ENCODE results near the gene FHIT.

Gene FHIT

GRCh38 chr3:59756934-59757333 is 1494.3 kb downstream of the FHIT start:
- no peaks in the 10 kb centered on the region for H3K4me1 ChIP-seq (ENCODE audit: insufficient read depth, low read length)
- no peaks in the 10 kb centered on the region for H3K9me3 ChIP-seq (ENCODE audit: low read length)
- no peak overlapping the region for H3K4me3 ChIP-seq (ENCODE audit: low read depth in 1 of 2, low read length in 2 of 2)
- no peaks in the 10 kb centered on the region for H3K36me3 ChIP-seq (ENCODE audit: insufficient read depth, low read length)
- no peak overlapping the region for H3K27ac ChIP-seq (ENCODE audit: low read depth, low read length)
- H3K9ac ChIP-seq (ENCODE audit: low read length) = no peak overlapping the region
- H3K27me3 ChIP-seq (ENCODE audit: control insufficient read depth in 1 of 2, insufficient read depth in 2 of 2, low read length in 2 of 2) = no peaks in the 10 kb centered on the region

- no peak overlapping the region for H3K9ac ChIP-seq (ENCODE audit: low read length)
- no peaks in the 10 kb centered on the region for H3K36me3 ChIP-seq (ENCODE audit: insufficient read depth, low read length)
- no peaks in the 10 kb centered on the region for H3K9me3 ChIP-seq (ENCODE audit: low read length)
- H3K4me3 ChIP-seq (ENCODE audit: low read depth in 1 of 2, low read length in 2 of 2) = no peak overlapping the region
- H3K27me3 ChIP-seq (ENCODE audit: control insufficient read depth in 1 of 2, insufficient read depth in 2 of 2, low read length in 2 of 2) = no peaks in the 10 kb centered on the region
- no peaks in the 10 kb centered on the region for H3K4me1 ChIP-seq (ENCODE audit: insufficient read depth, low read length)
- H3K27ac ChIP-seq (ENCODE audit: low read depth, low read length) = no peak overlapping the region
Measured at GRCh38 chr3:59754456-59755129, 1496.7 kb downstream of the FHIT start.

GRCh38 chr3:59753808-59754450 is 1497.3 kb downstream of the FHIT start:
- H3K4me1 ChIP-seq (ENCODE audit: insufficient read depth, low read length) = no peaks in the 10 kb centered on the region
- H3K9me3 ChIP-seq (ENCODE audit: low read length) = no peaks in the 10 kb centered on the region
- no peaks in the 10 kb centered on the region for H3K36me3 ChIP-seq (ENCODE audit: insufficient read depth, low read length)
- no peak overlapping the region for H3K9ac ChIP-seq (ENCODE audit: low read length)
- H3K27me3 ChIP-seq (ENCODE audit: control insufficient read depth in 1 of 2, insufficient read depth in 2 of 2, low read length in 2 of 2) = no peaks in the 10 kb centered on the region
- H3K4me3 ChIP-seq (ENCODE audit: low read depth in 1 of 2, low read length in 2 of 2) = no peak overlapping the region
- H3K27ac ChIP-seq (ENCODE audit: low read depth, low read length) = no peak overlapping the region

DNA sequence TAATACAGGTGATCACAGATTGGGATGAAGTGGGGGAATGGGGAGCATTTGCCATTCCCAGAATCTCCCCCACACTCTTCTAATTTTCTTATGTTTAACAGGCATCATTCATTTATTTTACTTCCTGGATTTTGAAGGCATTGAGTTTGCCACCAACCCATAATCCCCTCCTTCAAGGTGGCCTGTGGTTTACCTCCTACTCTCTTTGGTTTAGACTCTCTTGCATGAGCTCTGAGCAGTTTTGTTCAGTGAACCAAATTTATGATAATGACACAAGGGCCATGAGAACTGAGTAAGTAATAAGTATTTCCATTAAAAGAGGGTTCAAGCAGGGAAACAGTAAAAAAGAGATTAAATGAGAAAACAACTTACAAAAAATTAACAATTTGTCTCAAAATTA is 1498.3 kb downstream of the FHIT start:
- H3K9ac ChIP-seq (ENCODE audit: low read length) = no peak overlapping the region
- H3K27ac ChIP-seq (ENCODE audit: low read depth, low read length) = no peak overlapping the region
- H3K36me3 ChIP-seq (ENCODE audit: insufficient read depth, low read length) = no peaks in the 10 kb centered on the region
- no peaks in the 10 kb centered on the region for H3K4me1 ChIP-seq (ENCODE audit: insufficient read depth, low read length)
- H3K27me3 ChIP-seq (ENCODE audit: control insufficient read depth in 1 of 2, insufficient read depth in 2 of 2, low read length in 2 of 2) = no peaks in the 10 kb centered on the region
- no peak overlapping the region for H3K4me3 ChIP-seq (ENCODE audit: low read depth in 1 of 2, low read length in 2 of 2)
- H3K9me3 ChIP-seq (ENCODE audit: low read length) = no peaks in the 10 kb centered on the region

DNA sequence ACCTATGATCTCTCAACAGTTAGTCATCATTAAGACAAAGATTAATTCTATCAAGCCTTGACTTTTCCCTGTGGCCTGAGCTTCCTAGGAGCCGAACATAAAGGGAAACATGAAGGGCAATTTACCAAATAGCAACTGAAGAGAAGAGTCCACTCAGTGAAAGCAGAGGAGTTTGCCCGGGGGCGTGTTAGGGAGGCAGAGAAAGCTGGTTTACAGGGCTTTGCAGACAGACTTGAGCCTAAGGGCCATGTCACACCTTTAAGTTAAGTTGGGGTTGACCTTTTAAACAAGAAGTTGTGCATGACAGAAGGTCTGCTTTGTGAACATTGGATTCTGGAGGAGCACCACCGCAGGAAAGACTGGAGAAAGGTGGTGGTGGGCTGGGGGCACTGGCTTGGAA is 1499.6 kb downstream of the FHIT start:
- no peak overlapping the region for H3K9ac ChIP-seq (ENCODE audit: low read length)
- no peaks in the 10 kb centered on the region for H3K4me1 ChIP-seq (ENCODE audit: insufficient read depth, low read length)
- H3K4me3 ChIP-seq (ENCODE audit: low read depth in 1 of 2, low read length in 2 of 2) = no peak overlapping the region
- no peak overlapping the region for H3K27ac ChIP-seq (ENCODE audit: low read depth, low read length)
- H3K36me3 ChIP-seq (ENCODE audit: insufficient read depth, low read length) = no peaks in the 10 kb centered on the region
- no peaks in the 10 kb centered on the region for H3K9me3 ChIP-seq (ENCODE audit: low read length)
- H3K27me3 ChIP-seq (ENCODE audit: control insufficient read depth in 1 of 2, insufficient read depth in 2 of 2, low read length in 2 of 2) = no peaks in the 10 kb centered on the region

DNA sequence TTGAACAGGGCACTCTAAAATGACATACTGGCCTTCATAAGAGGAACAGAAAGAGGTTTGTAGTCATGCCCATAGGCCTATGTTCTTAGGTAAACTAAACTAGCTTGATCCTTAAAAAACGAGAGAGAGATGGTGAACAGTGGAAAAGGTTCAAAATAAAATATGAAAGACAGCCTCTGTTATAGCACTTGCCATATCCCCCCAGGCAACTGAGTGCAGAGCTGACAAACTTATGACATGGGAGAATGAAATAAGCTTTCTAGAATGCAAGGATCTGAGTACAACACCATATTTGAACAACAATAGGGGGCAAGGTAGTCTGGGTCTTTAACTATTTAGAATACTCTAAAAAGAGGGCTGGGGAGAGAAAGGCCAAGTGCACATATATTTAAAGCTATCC is 1500.9 kb downstream of the FHIT start:
- Histone ChIP-seq H3K4me3 (ENCODE audit: low read depth in 1 of 2, low read length in 2 of 2) (no peak overlapping the region), H3K9me3 (ENCODE audit: low read length) (no peaks in the 10 kb centered on the region), H3K27ac (ENCODE audit: low read depth, low read length) (no peak overlapping the region), H3K27me3 (ENCODE audit: control insufficient read depth in 1 of 2, insufficient read depth in 2 of 2, low read length in 2 of 2) (no peaks in the 10 kb centered on the region), H3K36me3 (ENCODE audit: insufficient read depth, low read length) (no peaks in the 10 kb centered on the region), H3K9ac (ENCODE audit: low read length) (no peak overlapping the region), H3K4me1 (ENCODE audit: insufficient read depth, low read length) (no peaks in the 10 kb centered on the region)

DNA sequence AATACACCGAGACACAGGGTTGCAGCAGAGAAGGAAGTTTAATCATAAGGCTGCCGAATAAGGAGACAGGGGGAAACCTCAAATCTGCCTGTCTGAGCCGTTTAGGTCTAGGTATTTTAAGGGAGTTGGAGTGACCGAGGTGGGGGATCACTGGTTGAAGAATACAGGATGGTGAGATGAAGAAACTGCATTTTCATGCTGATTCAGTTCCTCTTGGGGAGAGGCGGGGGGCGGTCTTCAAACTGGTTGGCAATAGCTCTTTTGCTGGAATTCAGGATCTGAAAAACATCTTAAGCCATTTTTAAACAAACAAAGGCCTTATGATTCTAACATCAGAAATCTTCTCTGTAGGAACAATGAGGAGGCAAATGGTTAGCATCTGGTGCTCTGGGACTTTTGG is 1502.0 kb downstream of the FHIT start:
- H3K9me3 ChIP-seq (ENCODE audit: low read length) = no peaks in the 10 kb centered on the region
- H3K36me3 ChIP-seq (ENCODE audit: insufficient read depth, low read length) = no peaks in the 10 kb centered on the region
- H3K27ac ChIP-seq (ENCODE audit: low read depth, low read length) = no peak overlapping the region
- no peak overlapping the region for H3K9ac ChIP-seq (ENCODE audit: low read length)
- no peaks in the 10 kb centered on the region for H3K4me1 ChIP-seq (ENCODE audit: insufficient read depth, low read length)
- H3K27me3 ChIP-seq (ENCODE audit: control insufficient read depth in 1 of 2, insufficient read depth in 2 of 2, low read length in 2 of 2) = no peaks in the 10 kb centered on the region
- no peak overlapping the region for H3K4me3 ChIP-seq (ENCODE audit: low read depth in 1 of 2, low read length in 2 of 2)

DNA sequence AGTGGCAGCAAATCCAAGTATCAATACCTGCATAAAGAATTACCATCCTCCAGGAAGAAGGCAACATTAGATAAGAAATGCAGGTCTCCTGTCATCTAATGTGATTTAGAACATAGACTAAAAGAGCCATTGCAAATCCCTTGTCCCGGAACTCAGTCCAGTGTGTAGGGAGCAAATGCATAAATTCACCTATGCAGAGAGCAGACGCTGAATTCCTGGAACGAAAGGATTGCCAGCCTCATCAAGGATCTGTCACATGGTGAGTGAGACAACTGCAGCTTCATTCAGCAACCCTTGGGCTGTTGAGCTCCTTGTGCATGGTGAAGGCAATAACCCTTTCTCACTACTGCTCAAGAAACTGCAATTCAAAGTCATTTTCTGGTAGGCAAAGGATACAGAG is 1504.7 kb downstream of the FHIT start:
- Histone ChIP-seq H3K27ac (ENCODE audit: low read depth, low read length) (no peak overlapping the region), H3K36me3 (ENCODE audit: insufficient read depth, low read length) (no peaks in the 10 kb centered on the region), H3K9ac (ENCODE audit: low read length) (no peak overlapping the region)

GRCh38 chr3:59737241-59737640 is 1514.0 kb downstream of the FHIT start:
- H3K9ac ChIP-seq (ENCODE audit: low read length) = no peak overlapping the region
- H3K36me3 ChIP-seq (ENCODE audit: insufficient read depth, low read length) = no peaks in the 10 kb centered on the region

More for the DNA sequence above, 1504.7 kb downstream of the FHIT start:
- Histone ChIP-seq H3K27me3 (ENCODE audit: control insufficient read depth in 1 of 2, insufficient read depth in 2 of 2, low read length in 2 of 2) (no peaks in the 10 kb centered on the region), H3K4me1 (ENCODE audit: insufficient read depth, low read length) (no peaks in the 10 kb centered on the region), H3K9me3 (ENCODE audit: low read length) (no peaks in the 10 kb centered on the region), H3K4me3 (ENCODE audit: low read depth in 1 of 2, low read length in 2 of 2) (no peak overlapping the region)

DNA sequence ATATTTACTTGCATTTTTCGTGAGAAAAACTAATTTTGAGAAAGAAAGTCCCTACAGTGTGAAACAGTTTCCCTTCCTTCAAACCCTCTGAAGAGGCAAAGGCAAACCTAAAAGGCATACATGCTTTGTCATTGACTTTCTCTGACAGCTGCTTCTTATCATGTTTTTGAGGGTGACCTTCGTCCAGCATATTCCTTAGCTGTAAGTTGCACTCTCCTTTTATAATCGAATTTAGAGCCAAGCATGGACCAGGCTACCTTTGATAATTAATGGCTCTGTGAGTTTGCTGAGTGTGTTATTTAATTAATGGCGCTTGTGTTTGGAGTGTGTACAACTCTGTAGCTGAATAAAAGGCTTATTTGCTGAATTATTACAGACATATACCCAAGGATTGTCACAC is 1517.2 kb downstream of the FHIT start:
- Histone ChIP-seq H3K9me3 (ENCODE audit: low read length) (no peaks in the 10 kb centered on the region), H3K27me3 (ENCODE audit: control insufficient read depth in 1 of 2, insufficient read depth in 2 of 2, low read length in 2 of 2) (no peaks in the 10 kb centered on the region), H3K27ac (ENCODE audit: low read depth, low read length) (no peak overlapping the region), H3K4me3 (ENCODE audit: low read depth in 1 of 2, low read length in 2 of 2) (no peak overlapping the region), H3K9ac (ENCODE audit: low read length) (no peak overlapping the region), H3K36me3 (ENCODE audit: insufficient read depth, low read length) (no peaks in the 10 kb centered on the region), H3K4me1 (ENCODE audit: insufficient read depth, low read length) (no peaks in the 10 kb centered on the region)

More at GRCh38 chr3:59737241-59737640, 1514.0 kb downstream of the FHIT start:
- Histone ChIP-seq H3K9me3 (ENCODE audit: low read length) (no peaks in the 10 kb centered on the region), H3K4me1 (ENCODE audit: insufficient read depth, low read length) (no peaks in the 10 kb centered on the region), H3K27me3 (ENCODE audit: control insufficient read depth in 1 of 2, insufficient read depth in 2 of 2, low read length in 2 of 2) (no peaks in the 10 kb centered on the region), H3K4me3 (ENCODE audit: low read depth in 1 of 2, low read length in 2 of 2) (no peak overlapping the region), H3K27ac (ENCODE audit: low read depth, low read length) (no peak overlapping the region)

DNA sequence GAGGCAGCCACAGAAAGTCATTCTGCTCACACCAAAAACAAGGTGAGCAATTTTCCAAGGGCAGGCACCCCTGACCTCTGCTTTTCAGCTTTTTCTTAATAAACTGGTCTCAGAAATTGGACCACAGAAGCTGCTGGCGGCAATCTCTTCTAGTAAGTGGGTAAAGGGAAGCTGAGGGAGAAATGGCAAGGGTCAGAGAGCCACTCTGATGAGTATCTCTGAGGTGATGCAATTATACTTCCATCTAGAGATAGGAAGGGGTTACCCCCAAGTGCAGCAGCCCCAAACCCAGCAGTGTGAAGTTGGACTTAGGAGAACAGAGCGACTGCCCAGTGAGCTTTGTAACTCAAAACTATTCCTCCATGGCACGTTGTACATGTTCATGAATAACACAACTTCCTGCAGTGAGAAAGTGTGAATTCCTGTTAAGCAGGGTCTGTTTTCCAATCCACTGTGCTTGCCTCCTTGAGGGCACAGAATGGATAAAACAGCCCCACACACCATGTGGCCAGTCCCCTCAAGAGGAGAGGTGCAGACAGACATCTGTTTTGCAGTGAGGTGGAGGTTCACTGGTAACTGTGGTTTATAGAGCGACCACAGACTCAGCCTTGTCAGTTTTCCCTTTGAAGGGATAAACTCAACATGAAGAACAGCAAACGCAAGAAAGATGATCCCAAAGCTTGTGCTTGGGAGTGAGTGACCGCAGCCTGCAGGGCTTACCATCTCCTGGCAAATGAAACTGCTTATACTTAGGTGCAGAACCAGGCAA is 1518.0 kb downstream of the FHIT start:
- Histone ChIP-seq H3K9me3 (ENCODE audit: low read length) (no peaks in the 10 kb centered on the region), H3K4me1 (ENCODE audit: insufficient read depth, low read length) (no peaks in the 10 kb centered on the region), H3K9ac (ENCODE audit: low read length) (no peak overlapping the region), H3K36me3 (ENCODE audit: insufficient read depth, low read length) (no peaks in the 10 kb centered on the region), H3K27me3 (ENCODE audit: control insufficient read depth in 1 of 2, insufficient read depth in 2 of 2, low read length in 2 of 2) (no peaks in the 10 kb centered on the region), H3K27ac (ENCODE audit: low read depth, low read length) (no peak overlapping the region), H3K4me3 (ENCODE audit: low read depth in 1 of 2, low read length in 2 of 2) (no peak overlapping the region)
